NCI-H128 (cell line): ENCODE measurements around the gene SCARB1.

Source experiments
- DNase-seq: peaks from one replicate; lab custom pipeline; 2025; ENCODE audit not compliant: unreplicated experiment; lab: John Stamatoyannopoulos, UW

SCARB1 gene

GRCh38 chr12:124842800-124843510, 20.7 kb downstream of the SCARB1 start:
- no peak for DNase-seq

- DNase-seq = no peak
Observed at GRCh38 chr12:124842073-124842749, 21.5 kb downstream of the SCARB1 start.

GRCh38 chr12:124841558-124841945, 22.1 kb downstream of the SCARB1 start:
- no peak for DNase-seq

GRCh38 chr12:124837958-124838803, 25.5 kb downstream of the SCARB1 start:
- no peak for DNase-seq

- DNase-seq = no peak
Observed at GRCh38 chr12:124837249-124837897, 26.3 kb downstream of the SCARB1 start.

GRCh38 chr12:124836759-124837158, 26.9 kb downstream of the SCARB1 start:
- DNase-seq = no peak

GRCh38 chr12:124835656-124836410, 27.8 kb downstream of the SCARB1 start:
- no peak for DNase-seq

- DNase-seq = no peak
Observed at GRCh38 chr12:124834822-124835221, 28.8 kb downstream of the SCARB1 start.

GRCh38 chr12:124833693-124834122, 30.0 kb downstream of the SCARB1 start:
- no peak for DNase-seq

- DNase-seq = no peak
Observed at GRCh38 chr12:124832856-124833255, 30.8 kb downstream of the SCARB1 start.

GRCh38 chr12:124831590-124831989, 32.1 kb downstream of the SCARB1 start:
- DNase-seq = no peak

- no peak for DNase-seq
Observed at GRCh38 chr12:124830306-124830705, 33.4 kb downstream of the SCARB1 start.

- DNase-seq = no peak
Observed at GRCh38 chr12:124829708-124830304, 33.9 kb downstream of the SCARB1 start.

GRCh38 chr12:124829008-124829707, 34.5 kb downstream of the SCARB1 start:
- no peak for DNase-seq

- DNase-seq = no peak
Observed at GRCh38 chr12:124828264-124829007, 35.2 kb downstream of the SCARB1 start.

- no peak for DNase-seq
Observed at GRCh38 chr12:124827588-124828184, 36.0 kb downstream of the SCARB1 start.

- no peak for DNase-seq
Observed at GRCh38 chr12:124824195-124824594, 39.5 kb downstream of the SCARB1 start.

GRCh38 chr12:124823272-124823970, 40.2 kb downstream of the SCARB1 start:
- DNase-seq = no peak
